Ovary (tissue), 9 donors: ENCODE measurements around the gene GRM2. TPM values are rescaled to one million over a fixed set of nuclear protein-coding genes. Genes with fewer than 3 reads are reported as not detected.
A peak's percentile ranks its signal among the peaks of the same experiment; 100 is the strongest.

ENCODE experiments used
- DNase-seq, 5 donors: peaks; one replicate each; pipeline ENCODE4 v3.0.0-alpha.2; 2019 to 2020
- H3K27ac ChIP-seq, 2 donors: fragments of 200-600 bp; one replicate each; pipeline versions ENCODE4 v1.5.1 to v1.8.0; 2019 to 2022
- H3K27me3 ChIP-seq: fragments of 200-600 bp; one replicate; pipeline ENCODE4 v1.8.0; 2022
- H3K36me3 ChIP-seq: fragments of 200-600 bp; sonication (generic); one replicate; pipeline ENCODE4 v1.5.1; 2019
- H3K4me1 ChIP-seq: one replicate; pipeline ENCODE4 v1.8.1; 2013; ENCODE audit warnings: mild to moderate bottlenecking, moderate library complexity; ENCODE audit not compliant: insufficient read depth
- H3K4me3 ChIP-seq: fragments of 200-600 bp; sonication (generic); one replicate; pipeline ENCODE4 v1.5.1; 2017
- H3K9me3 ChIP-seq, 2 donors: fragments of 200-600 bp in 1 of 2; sonication (generic) in 1 of 2; one replicate each; pipeline versions ENCODE4 v1.5.1 to v1.8.1; 2013 to 2019; ENCODE audit warnings: mild to moderate bottlenecking in 1 of 2, moderate library complexity in 1 of 2
- EP300 ChIP-seq: sonication (generic); formaldehyde crosslinking; IDR thresholded peaks from one replicate; pipeline ENCODE4 v1.6.1; 2017; ENCODE audit warnings: antibody characterized with exemption
- POLR2A ChIP-seq: fragments of 450-650 bp; IDR thresholded peaks from one replicate; pipeline ENCODE4 v1.6.1; 2017; ENCODE audit warnings: antibody characterized with exemption, mild to moderate bottlenecking, moderate library complexity
- WGBS, 3 donors: extraction: QIAGEN DNeasy Blood & Tissue Kit in 1 of 3; methylation state at CpG; one replicate each; pipeline versions ENCODE4 v1.1.5 to v1.1.7; 2013 to 2017; 5-methylcytosine and 5-hydroxymethylcytosine counted together
- intact Hi-C, 4 donors: fragments of 100-400 bp; cut with DNase I; formaldehyde crosslinking; loops; one replicate each; pipeline versions ENCODE4 v1.11.0 to v1.15.1; 2022 to 2023
- polyA plus RNA-seq, 2 donors: library from polyadenylated mRNA; stranded (reverse); fragments of 200-250 nt in 1 of 2; fragments of 350-450 nt in 1 of 2; fragmentation: Illumina TruSeq in 1 of 2; extraction: RNeasy Lipid Tissue Mini Kit (QIAGEN cat#74804) in 1 of 2; gene quantifications; one replicate each; pipeline ENCODE4 v1.2.3, GENCODE V29; 2013 to 2014
- total RNA-seq, 7 donors: library from RNA; depleted of rRNA in 2 of 7; stranded (reverse); fragments of >200 nt in 2 of 7; fragmentation: NEBNext Ultra II Directional in 3 of 7; extraction: Animal tissue kit (Norgen Biotek cat#: 25700) in 3 of 7; gene quantifications; one replicate each; pipeline versions ENCODE4 v1.1.0 to v1.2.4, GENCODE V29; 2016 to 2023
- TF ChIP-seq, protein P1 (sequence below), 3 donors: fragments of 450-650 bp in 2 of 3; fragments of 200-600 bp in 1 of 3; IDR thresholded peaks; one replicate each; pipeline versions ENCODE4 v1.5.1 to v1.8.0; 2016 to 2022; ENCODE audit warnings: antibody characterized with exemption in 3 of 3, mild to moderate bottlenecking in 1 of 3
- donor health status: DM: no; HTN: no; CAD: no; lungs with moderate emphysema.
- donor health status: DM: no; HTN: no; CAD: no.
- donor health status: Bipolar disorder and iron deficiency.
- donor health status: DM: yes; HTN: yes; CAD: no.
- donor health status: DM: no; HTN: no; CAD: no.
- donor health status: DM: yes; HTN: yes; CAD: no.

GRM2 gene
- total and polyA plus RNA-seq, 9 donors, result 0.10 to 0.47 (median 0.28) TPM; not detected in 3

DNA sequence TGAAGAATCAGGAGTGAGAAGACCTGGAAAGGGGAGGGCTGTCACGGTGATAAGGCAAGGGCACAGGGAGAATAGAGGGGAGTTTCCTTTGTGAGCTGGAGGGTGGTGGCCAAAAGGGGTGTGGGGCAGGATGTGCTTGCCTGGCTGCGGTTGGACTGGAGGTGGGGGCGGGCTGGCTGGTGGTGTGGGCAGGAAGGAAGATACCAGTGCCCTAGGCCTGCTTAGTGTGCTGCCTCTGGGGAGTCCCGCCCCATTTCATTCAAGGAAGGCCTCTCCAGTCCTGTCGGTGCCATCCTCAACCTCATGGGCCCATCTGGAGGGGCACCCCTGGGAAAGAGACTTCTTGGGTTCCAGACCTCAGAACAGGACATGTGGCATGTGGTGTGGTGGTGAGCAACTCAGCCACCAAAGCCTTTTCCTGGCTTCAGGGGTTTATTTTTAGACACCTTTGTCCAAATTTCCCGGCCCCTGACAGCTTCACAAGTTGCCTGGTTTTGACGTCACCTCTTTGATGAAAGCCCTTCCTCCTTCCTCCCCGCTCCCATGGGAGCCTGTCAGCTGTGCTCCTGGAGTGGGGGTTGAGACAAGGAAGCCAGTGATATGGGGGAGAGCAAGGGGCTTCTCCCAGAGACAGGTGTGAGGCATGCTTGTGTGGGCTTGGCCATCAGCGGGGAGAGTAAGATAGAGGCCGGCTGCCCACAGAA lies 20.2 kb upstream of the GRM2 start:
- WGBS, 3 donors, result 56 to 63% (median 57%) methylated on average over 10 of the region's 10 CpGs
- DNase-seq, result peak in 1 of 5 donors; percentile 41

GRCh38 chr3:51687431-51688205 lies 19.2 kb upstream of the GRM2 start:
- Histone ChIP-seq H3K27ac (no peak overlapping the region), H3K36me3 (no peaks in the 10 kb centered on the region), H3K4me1 (no peaks in the 10 kb centered on the region), H3K4me3 (no peak overlapping the region), H3K27me3 (no peaks in the 10 kb centered on the region), H3K9me3 (no peaks in the 10 kb centered on the region)
- DNase-seq, result no peak
- 68 to 77% (median 72%) methylated on average over 14 of the region's 14 CpGs for WGBS, 3 donors
- no peak for TF ChIP-seq EP300
- TF ChIP-seq, protein P1, sequence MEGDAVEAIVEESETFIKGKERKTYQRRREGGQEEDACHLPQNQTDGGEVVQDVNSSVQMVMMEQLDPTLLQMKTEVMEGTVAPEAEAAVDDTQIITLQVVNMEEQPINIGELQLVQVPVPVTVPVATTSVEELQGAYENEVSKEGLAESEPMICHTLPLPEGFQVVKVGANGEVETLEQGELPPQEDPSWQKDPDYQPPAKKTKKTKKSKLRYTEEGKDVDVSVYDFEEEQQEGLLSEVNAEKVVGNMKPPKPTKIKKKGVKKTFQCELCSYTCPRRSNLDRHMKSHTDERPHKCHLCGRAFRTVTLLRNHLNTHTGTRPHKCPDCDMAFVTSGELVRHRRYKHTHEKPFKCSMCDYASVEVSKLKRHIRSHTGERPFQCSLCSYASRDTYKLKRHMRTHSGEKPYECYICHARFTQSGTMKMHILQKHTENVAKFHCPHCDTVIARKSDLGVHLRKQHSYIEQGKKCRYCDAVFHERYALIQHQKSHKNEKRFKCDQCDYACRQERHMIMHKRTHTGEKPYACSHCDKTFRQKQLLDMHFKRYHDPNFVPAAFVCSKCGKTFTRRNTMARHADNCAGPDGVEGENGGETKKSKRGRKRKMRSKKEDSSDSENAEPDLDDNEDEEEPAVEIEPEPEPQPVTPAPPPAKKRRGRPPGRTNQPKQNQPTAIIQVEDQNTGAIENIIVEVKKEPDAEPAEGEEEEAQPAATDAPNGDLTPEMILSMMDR (IDR thresholded peaks at IDR 0.05), result no peak
- no peak for TF ChIP-seq POLR2A
- intact Hi-C loops, result loop anchor here in 1 of 4 donors (10.0 kb wide), 1 partner anchor 153 kb away; the partner anchor contains the start of gene RAD54L2

More for the DNA sequence above, 20.2 kb upstream of the GRM2 start:
- intact Hi-C loops, result loop anchor here in 1 of 4 donors (10.0 kb wide), 1 partner anchor 152 kb away; the partner anchor contains the start of gene RAD54L2
- Histone ChIP-seq H3K9me3 (no peaks in the 10 kb centered on the region), H3K36me3 (no peaks in the 10 kb centered on the region), H3K4me3 (no peak overlapping the region), H3K27me3 (no peaks in the 10 kb centered on the region), H3K27ac (no peak overlapping the region), H3K4me1 (no peaks in the 10 kb centered on the region)
- TF ChIP-seq POLR2A, result no peak
- TF ChIP-seq, protein P1 (IDR thresholded peaks at IDR 0.05), result no peak
- TF ChIP-seq EP300, result no peak

GRCh38 chr3:51688206-51688600 lies 18.7 kb upstream of the GRM2 start:
- intact Hi-C loops, result loop anchor here in 1 of 4 donors (10.0 kb wide), 1 partner anchor 153 kb away; the partner anchor contains the start of gene RAD54L2

GRCh38 chr3:51691021-51691420 lies 15.8 kb upstream of the GRM2 start:
- Histone ChIP-seq H3K4me3 (no peak overlapping the region), H3K27ac (no peak overlapping the region), H3K27me3 (no peaks in the 10 kb centered on the region), H3K4me1 (no peaks in the 10 kb centered on the region), H3K36me3 (no peaks in the 10 kb centered on the region), H3K9me3 (no peaks in the 10 kb centered on the region)
- DNase-seq, result no peak
- WGBS, 3 donors, result 71 to 86% (median 75%) methylated on average over 5 of the region's 5 CpGs
- intact Hi-C loops, result loop anchor here in 1 of 4 donors (10.0 kb wide), 1 partner anchor 296 kb away; the partner anchor contains the start of gene RBM15B
- TF ChIP-seq POLR2A (no peak), EP300 (no peak)
- TF ChIP-seq, protein P1 (IDR thresholded peaks at IDR 0.05), result no peak

More at GRCh38 chr3:51688206-51688600, 18.7 kb upstream of the GRM2 start:
- no peak overlapping the region for H3K4me3 ChIP-seq
- no peak for DNase-seq
- WGBS, 3 donors, result 72 to 95% (median 82%) methylated on average over 3 of the region's 3 CpGs
- no peak for TF ChIP-seq EP300
- no peak for TF ChIP-seq POLR2A
- TF ChIP-seq, protein P1 (IDR thresholded peaks at IDR 0.05), result no peak
- no peaks in the 10 kb centered on the region for H3K27me3 ChIP-seq
- no peaks in the 10 kb centered on the region for H3K9me3 ChIP-seq
- no peaks in the 10 kb centered on the region for H3K4me1 ChIP-seq
- no peaks in the 10 kb centered on the region for H3K36me3 ChIP-seq
- H3K27ac ChIP-seq, result no peak overlapping the region
